IMR-90 (cell line): ENCODE measurements around the gene PRPF4. TPM values are rescaled to one million over a fixed set of nuclear protein-coding genes. Genes with fewer than 3 reads are reported as not detected.

Experiments
- polyA plus RNA-seq, 3 experiments: library from polyadenylated mRNA; depleted of rRNA; stranded (reverse); fragments of >200 nt; gene quantifications; 2 replicates each; pipeline ENCODE4 v1.2.3, GENCODE V29; 2012; ENCODE audit warnings: low replicate concordance in 1 of 3
- total RNA-seq: library from RNA; depleted of rRNA; stranded (reverse); fragments of >200 nt; gene quantifications from 2 replicates; pipeline ENCODE4 v1.2.3, GENCODE V29; 2012; rRNA removed

Gene PRPF4
- total and polyA plus RNA-seq, 2 of the 4 experiments (the other 2 are of a cell fraction), result 21.4 to 38.0 TPM

Other genes with a start within 250 kb of the PRPF4 start
- 3.6 and 4.4 TPM in 2 replicates for gene ZFP37, start 218.9 kb upstream of the PRPF4 start, total RNA-seq
- 0.75 and 0.84 TPM in 2 replicates for gene ZFP37, start 218.9 kb upstream of the PRPF4 start, polyA plus RNA-seq (2012; rRNA removed)
- gene SLC31A2, start 124.7 kb upstream of the PRPF4 start, total RNA-seq, result 5.8 and 7.2 TPM in 2 replicates
- gene SLC31A2, start 124.7 kb upstream of the PRPF4 start, polyA plus RNA-seq (2012; rRNA removed), result 5.1 and 6.3 TPM in 2 replicates
- 25.5 and 25.6 TPM in 2 replicates for gene FKBP15, start 54.4 kb upstream of the PRPF4 start, total RNA-seq
- 20.1 and 20.4 TPM in 2 replicates for gene FKBP15, start 54.4 kb upstream of the PRPF4 start, polyA plus RNA-seq (2012; rRNA removed)
- gene SLC31A1, start 54.1 kb upstream of the PRPF4 start, total RNA-seq, result 23.3 and 27.5 TPM in 2 replicates
- gene SLC31A1, start 54.1 kb upstream of the PRPF4 start, polyA plus RNA-seq (2012; rRNA removed), result 16.4 and 17.9 TPM in 2 replicates
- 16.5 and 49.2 TPM in 2 replicates for gene CDC26, start 86 bp upstream of the PRPF4 start, total RNA-seq
- gene CDC26, start 86 bp upstream of the PRPF4 start, polyA plus RNA-seq (2012; rRNA removed), result 27.4 and 32.7 TPM in 2 replicates
- not detected in 2 replicates for gene RNF183, start 27.7 kb downstream of the PRPF4 start, total RNA-seq
- not detected in 2 replicates for gene RNF183, start 27.7 kb downstream of the PRPF4 start, polyA plus RNA-seq (2012; rRNA removed)
- gene WDR31, start 64.6 kb downstream of the PRPF4 start, total RNA-seq, result 0.28 and 0.36 TPM in 2 replicates
- gene WDR31, start 64.6 kb downstream of the PRPF4 start, polyA plus RNA-seq (2012; rRNA removed), result 0.19 and 0.29 TPM in 2 replicates
- gene BSPRY, start 73.9 kb downstream of the PRPF4 start, total RNA-seq, result not detected in 2 replicates
- not detected in 2 replicates for gene BSPRY, start 73.9 kb downstream of the PRPF4 start, polyA plus RNA-seq (2012; rRNA removed)
- gene HDHD3, start 101.3 kb downstream of the PRPF4 start, total RNA-seq, result 6.9 and 7.0 TPM in 2 replicates
- gene HDHD3, start 101.3 kb downstream of the PRPF4 start, polyA plus RNA-seq (2012; rRNA removed), result 8.6 and 9.4 TPM in 2 replicates
- gene ALAD, start 125.6 kb downstream of the PRPF4 start, total RNA-seq, result 10.3 and 11.1 TPM in 2 replicates
- 14.9 and 15.6 TPM in 2 replicates for gene ALAD, start 125.6 kb downstream of the PRPF4 start, polyA plus RNA-seq (2012; rRNA removed)
- 43.0 and 48.3 TPM in 2 replicates for gene POLE3, start 135.0 kb downstream of the PRPF4 start, total RNA-seq
- gene POLE3, start 135.0 kb downstream of the PRPF4 start, polyA plus RNA-seq (2012; rRNA removed), result 33.4 and 34.8 TPM in 2 replicates
- gene C9orf43, start 135.1 kb downstream of the PRPF4 start, total RNA-seq, result 0.28 and 0.36 TPM in 2 replicates
- gene C9orf43, start 135.1 kb downstream of the PRPF4 start, polyA plus RNA-seq (2012; rRNA removed), result 0.24 and 0.46 TPM in 2 replicates
- gene RGS3, start 188.1 kb downstream of the PRPF4 start, total RNA-seq, result 51.8 and 53.3 TPM in 2 replicates
- gene RGS3, start 188.1 kb downstream of the PRPF4 start, polyA plus RNA-seq (2012; rRNA removed), result 65.6 and 68.7 TPM in 2 replicates